Suprapubic skin (tissue), 4 donors: ENCODE data around the gene C2CD4C.

Experiments
- EP300 ChIP-seq: sonication (generic); formaldehyde crosslinking; IDR thresholded peaks from one replicate; pipeline ENCODE4 v1.6.1; 2017; ENCODE audit warnings: antibody characterized with exemption
- POLR2A ChIP-seq, 2 donors: fragments of 450-650 bp; IDR thresholded peaks; one replicate each; pipeline ENCODE4 v1.6.1; 2017; ENCODE audit warnings: antibody characterized with exemption in 2 of 2, mild to moderate bottlenecking in 2 of 2, moderate library complexity in 2 of 2
- POLR2AphosphoS5 ChIP-seq, 3 donors: sonication (generic); formaldehyde crosslinking; IDR thresholded peaks; one replicate each; pipeline ENCODE4 v1.6.1; 2017; ENCODE audit warnings: antibody characterized with exemption in 3 of 3
- TF ChIP-seq, protein P1 (sequence below), 2 donors: fragments of 200-600 bp in 1 of 2; fragments of 450-650 bp in 1 of 2; sonication (generic) in 1 of 2; IDR thresholded peaks; one replicate each; pipeline ENCODE4 v1.5.1; 2016 to 2019; ENCODE audit warnings: antibody characterized with exemption in 2 of 2, mild to moderate bottlenecking in 1 of 2, moderate library complexity in 1 of 2

DNA sequence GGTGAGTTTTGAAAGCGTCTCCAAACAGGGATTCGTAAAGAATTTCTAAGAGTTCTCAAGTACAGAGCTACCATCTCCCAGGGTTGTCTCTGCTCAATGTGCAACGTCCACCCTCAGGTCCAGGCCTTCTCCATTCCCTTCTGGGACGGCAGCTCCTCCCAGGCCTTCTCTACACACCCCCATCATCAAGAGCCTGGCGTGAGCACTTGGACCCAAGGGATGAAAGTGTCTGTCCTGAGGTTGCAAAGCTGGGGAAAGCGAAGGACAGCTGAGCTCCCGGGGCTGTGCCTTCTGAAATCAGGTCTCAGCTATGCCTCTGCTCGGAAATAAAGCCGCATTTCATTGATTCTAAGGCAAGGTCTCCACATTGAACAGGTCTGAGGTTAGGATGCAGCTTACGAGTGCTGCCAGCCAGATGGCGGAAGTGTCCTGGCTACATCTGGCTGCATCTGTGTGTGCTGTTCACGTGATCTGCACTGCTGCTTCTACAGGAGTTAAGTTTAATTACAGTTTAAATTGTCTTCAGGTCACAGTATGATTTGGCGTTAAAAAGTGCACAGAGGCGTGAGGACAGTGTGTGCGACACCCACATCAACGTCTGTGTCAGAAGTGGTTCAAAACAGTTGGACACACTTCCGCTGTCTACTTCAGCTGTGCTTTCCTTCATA lies 37.3 kb downstream of the C2CD4C start:
- TF ChIP-seq POLR2A (IDR thresholded peaks at IDR 0.05) (no peak), EP300 (no peak), POLR2AphosphoS5 (IDR thresholded peaks at IDR 0.05) (no peak)
- TF ChIP-seq, protein P1, sequence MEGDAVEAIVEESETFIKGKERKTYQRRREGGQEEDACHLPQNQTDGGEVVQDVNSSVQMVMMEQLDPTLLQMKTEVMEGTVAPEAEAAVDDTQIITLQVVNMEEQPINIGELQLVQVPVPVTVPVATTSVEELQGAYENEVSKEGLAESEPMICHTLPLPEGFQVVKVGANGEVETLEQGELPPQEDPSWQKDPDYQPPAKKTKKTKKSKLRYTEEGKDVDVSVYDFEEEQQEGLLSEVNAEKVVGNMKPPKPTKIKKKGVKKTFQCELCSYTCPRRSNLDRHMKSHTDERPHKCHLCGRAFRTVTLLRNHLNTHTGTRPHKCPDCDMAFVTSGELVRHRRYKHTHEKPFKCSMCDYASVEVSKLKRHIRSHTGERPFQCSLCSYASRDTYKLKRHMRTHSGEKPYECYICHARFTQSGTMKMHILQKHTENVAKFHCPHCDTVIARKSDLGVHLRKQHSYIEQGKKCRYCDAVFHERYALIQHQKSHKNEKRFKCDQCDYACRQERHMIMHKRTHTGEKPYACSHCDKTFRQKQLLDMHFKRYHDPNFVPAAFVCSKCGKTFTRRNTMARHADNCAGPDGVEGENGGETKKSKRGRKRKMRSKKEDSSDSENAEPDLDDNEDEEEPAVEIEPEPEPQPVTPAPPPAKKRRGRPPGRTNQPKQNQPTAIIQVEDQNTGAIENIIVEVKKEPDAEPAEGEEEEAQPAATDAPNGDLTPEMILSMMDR (IDR thresholded peaks at IDR 0.05), result no peak
